ENCODE results near the gene OR6C74. TPM values are rescaled to one million over a fixed set of nuclear protein-coding genes. Genes with fewer than 3 reads are reported as not detected.

The OR6C74 gene
- total and polyA plus RNA-seq, 10 of the 15 experiments (the other 5 are each of a cell fraction or from before 2014, with no cell fraction given), result not detected

DNA sequence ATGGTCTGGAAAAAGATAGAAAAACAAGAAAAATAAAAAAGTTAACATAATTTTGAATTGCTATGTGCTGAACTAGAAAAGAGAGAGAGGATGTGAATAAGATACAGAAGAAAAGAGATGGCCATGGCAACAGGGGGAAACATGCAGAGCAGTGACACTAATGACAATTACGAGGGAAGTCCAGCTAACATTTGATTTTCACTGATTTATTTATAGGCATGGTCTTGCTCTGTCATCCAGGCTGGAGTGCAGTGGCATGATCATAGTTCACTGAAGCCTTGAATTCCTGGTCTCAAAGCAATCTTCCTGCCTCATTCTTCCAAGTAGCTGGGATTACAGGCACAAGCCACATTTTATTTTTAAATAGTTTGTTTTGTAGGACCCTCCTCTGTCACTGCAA is 1.8 kb downstream of the OR6C74 start (continued):
- TF ChIP-seq, protein P1, sequence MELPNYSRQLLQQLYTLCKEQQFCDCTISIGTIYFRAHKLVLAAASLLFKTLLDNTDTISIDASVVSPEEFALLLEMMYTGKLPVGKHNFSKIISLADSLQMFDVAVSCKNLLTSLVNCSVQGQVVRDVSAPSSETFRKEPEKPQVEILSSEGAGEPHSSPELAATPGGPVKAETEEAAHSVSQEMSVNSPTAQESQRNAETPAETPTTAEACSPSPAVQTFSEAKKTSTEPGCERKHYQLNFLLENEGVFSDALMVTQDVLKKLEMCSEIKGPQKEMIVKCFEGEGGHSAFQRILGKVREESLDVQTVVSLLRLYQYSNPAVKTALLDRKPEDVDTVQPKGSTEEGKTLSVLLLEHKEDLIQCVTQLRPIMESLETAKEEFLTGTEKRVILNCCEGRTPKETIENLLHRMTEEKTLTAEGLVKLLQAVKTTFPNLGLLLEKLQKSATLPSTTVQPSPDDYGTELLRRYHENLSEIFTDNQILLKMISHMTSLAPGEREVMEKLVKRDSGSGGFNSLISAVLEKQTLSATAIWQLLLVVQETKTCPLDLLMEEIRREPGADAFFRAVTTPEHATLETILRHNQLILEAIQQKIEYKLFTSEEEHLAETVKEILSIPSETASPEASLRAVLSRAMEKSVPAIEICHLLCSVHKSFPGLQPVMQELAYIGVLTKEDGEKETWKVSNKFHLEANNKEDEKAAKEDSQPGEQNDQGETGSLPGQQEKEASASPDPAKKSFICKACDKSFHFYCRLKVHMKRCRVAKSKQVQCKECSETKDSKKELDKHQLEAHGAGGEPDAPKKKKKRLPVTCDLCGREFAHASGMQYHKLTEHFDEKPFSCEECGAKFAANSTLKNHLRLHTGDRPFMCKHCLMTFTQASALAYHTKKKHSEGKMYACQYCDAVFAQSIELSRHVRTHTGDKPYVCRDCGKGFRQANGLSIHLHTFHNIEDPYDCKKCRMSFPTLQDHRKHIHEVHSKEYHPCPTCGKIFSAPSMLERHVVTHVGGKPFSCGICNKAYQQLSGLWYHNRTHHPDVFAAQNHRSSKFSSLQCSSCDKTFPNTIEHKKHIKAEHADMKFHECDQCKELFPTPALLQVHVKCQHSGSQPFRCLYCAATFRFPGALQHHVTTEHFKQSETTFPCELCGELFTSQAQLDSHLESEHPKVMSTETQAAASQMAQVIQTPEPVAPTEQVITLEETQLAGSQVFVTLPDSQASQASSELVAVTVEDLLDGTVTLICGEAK (IDR thresholded peaks at IDR 0.05; ENCODE audit: borderline replicate concordance), result no peak

DNA sequence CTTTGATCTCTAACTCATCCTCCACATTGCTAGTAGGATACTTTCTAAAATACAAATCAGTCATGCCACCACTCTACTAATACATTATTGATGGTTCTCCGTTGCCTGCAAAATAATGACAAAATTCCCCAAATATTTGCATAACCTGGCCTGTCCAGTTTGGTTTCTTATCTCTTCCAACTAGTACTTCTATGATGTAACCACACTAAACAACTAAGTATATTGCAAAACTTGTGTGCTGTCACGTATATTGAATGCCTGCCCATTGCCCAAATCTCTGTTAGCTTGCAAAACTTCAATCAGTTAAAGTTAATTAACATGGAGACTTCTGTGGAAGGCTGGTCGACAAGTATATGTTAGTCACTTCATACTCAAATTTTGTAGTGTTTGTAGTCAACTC is 6.5 kb downstream of the OR6C74 start:
- intact Hi-C loops (cut with micrococcal nuclease; ENCODE audit: unreplicated experiment) (no loop called here), in situ Hi-C loops (cut with MboI) (no loop called here)
- ATAC-seq (no peak), FAIRE-seq (no peak), DNase-seq (ENCODE audit: low read depth, low spot score) (no peak)
- no peak overlapping the region for H3K27ac ChIP-seq (ENCODE audit: control insufficient read depth, insufficient read depth)
- H3K4me3 ChIP-seq, result no peak overlapping the region
- 8% methylated on average over 3 of the region's 3 CpGs for WGBS (ENCODE audit: insufficient coverage, insufficient replicate concordance, low lambda C conversion rate, missing lambda C conversion rate)
- H2AFZ ChIP-seq (ENCODE audit: control insufficient read depth, low read depth, low read length), result no peak overlapping the region
- no peak overlapping the region for H3K9ac ChIP-seq (ENCODE audit: control insufficient read depth, insufficient read depth, low read length)
- H3K36me3 ChIP-seq (ENCODE audit: control insufficient read depth in 2 of 2, insufficient read depth in 2 of 2, low read length in 1 of 2), result no peaks in the 10 kb centered on the region
- ChIA-PET CTCF (no interaction called here), RAD21 (ENCODE audit: unreplicated experiment) (no interaction called here), SMC1A (ENCODE audit: uncharacterized antibody, unreplicated experiment) (no interaction called here), POLR2A (no interaction called here)
- H3K4me1 ChIP-seq (ENCODE audit: control insufficient read depth, insufficient read depth, low read length), result no peaks in the 10 kb centered on the region
- H3K27me3 ChIP-seq (replicated peaks in 1 of 2; ENCODE audit: control insufficient read depth in 2 of 2, insufficient read depth in 2 of 2, low read length in 1 of 2), result no peaks in the 10 kb centered on the region; a peak in 1 of 4 replicates
- TF ChIP-seq ZBED1 (IDR thresholded peaks at IDR 0.05; ENCODE audit: borderline replicate concordance) (no peak), CEBPB (IDR thresholded peaks at IDR 0.05; ENCODE audit: borderline replicate concordance in 1 of 2, low read depth in 2 of 2, low read length in 2 of 2) (no peak)
- no peaks in the 10 kb centered on the region for H3K79me2 ChIP-seq (ENCODE audit: control insufficient read depth, insufficient read depth, low read length)
- H3K4me2 ChIP-seq (ENCODE audit: control insufficient read depth, insufficient read depth), result no peak overlapping the region
- no TSS peak for BruUV-seq (replicated peaks)
- H3K9me3 ChIP-seq (replicated peaks; ENCODE audit: control insufficient read depth, insufficient read depth, low read length), result no peaks in the 10 kb centered on the region
- H4K20me1 ChIP-seq (ENCODE audit: control insufficient read depth, insufficient read depth), result no peaks in the 10 kb centered on the region

All from GM12878 (cell line).